Measurements from ENCODE around the gene VOPP1. TPM values are rescaled to one million over a fixed set of nuclear protein-coding genes. Genes with fewer than 3 reads are reported as not detected.

Gene VOPP1
- total RNA-seq, 2 experiments from 2014 or later: 49.6 to 53.1 TPM

DNA sequence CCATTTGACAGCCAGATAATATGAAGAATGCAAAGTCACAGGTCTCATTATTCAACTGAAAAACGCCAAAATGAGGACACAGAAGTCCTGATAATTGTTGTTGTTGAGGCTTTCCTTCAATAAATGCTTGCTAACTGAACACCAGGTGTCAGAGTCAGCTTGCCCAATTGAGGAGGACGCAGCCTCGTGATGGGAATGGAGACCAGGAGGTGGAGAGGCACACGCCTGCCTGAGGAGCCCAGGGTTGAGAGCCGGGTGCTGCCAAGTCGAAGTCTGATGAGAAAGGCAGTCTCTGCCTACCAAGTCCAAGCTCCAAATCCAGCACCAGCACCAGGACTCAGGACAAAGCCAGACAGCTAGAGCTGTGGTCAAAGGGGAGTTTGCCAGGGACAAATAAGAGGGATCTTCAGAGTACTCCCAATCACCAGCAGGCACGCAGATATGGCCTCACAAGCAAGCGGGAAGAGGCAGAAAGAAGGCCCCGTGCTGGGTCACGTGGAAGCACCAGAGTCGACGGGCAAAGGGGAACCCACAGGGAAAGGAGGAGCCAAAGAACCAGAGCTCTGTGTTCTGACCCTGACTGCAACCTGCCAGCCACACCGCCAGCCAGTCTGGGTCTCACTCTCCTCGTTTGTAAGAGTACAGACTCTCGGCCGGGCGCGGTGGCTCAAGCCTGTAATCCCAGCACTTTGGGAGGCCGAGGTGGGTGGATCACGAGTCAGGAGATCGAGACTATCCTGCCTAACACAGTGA is 47.6 kb downstream of the VOPP1 start:
- H3K27ac ChIP-seq (ENCODE audit: low read depth in 1 of 2, low read length in 2 of 2): no peak overlapping the region
- POLR2A ChIA-PET: interaction anchor here (1.0 kb wide), 1 partner anchor 9 kb away, joined by 3 read pairs; no protein-coding TSS in a partner anchor
- H3K9me3 Mint-ChIP-seq: no peaks in the 10 kb centered on the region
- no peaks in the 10 kb centered on the region for H3K27me3 Mint-ChIP-seq
- DNase-seq (no peak), ATAC-seq (ENCODE audit: poor library complexity) (no peak)
- peak overlapping the region; percentile 37 for H3K27ac Mint-ChIP-seq
- H3K9me3 ChIP-seq (ENCODE audit: control insufficient read depth in 1 of 2, insufficient read depth in 1 of 2, low read length in 2 of 2): no peaks in the 10 kb centered on the region
- intact Hi-C loops (cut with DNase I, micrococcal nuclease): no loop called here
- CTCF ChIA-PET: interaction anchor here (0.7 kb wide), 1 partner anchor 69 kb away, joined by 3 read pairs; no protein-coding TSS in a partner anchor
- no peak overlapping the region for H3K4me3 ChIP-seq (ENCODE audit: low read length)
- H3K4me1 Mint-ChIP-seq (ENCODE audit: low read depth): peaks cover 71% of the 10 kb centered on the region
- TF ChIP-seq, protein P1, sequence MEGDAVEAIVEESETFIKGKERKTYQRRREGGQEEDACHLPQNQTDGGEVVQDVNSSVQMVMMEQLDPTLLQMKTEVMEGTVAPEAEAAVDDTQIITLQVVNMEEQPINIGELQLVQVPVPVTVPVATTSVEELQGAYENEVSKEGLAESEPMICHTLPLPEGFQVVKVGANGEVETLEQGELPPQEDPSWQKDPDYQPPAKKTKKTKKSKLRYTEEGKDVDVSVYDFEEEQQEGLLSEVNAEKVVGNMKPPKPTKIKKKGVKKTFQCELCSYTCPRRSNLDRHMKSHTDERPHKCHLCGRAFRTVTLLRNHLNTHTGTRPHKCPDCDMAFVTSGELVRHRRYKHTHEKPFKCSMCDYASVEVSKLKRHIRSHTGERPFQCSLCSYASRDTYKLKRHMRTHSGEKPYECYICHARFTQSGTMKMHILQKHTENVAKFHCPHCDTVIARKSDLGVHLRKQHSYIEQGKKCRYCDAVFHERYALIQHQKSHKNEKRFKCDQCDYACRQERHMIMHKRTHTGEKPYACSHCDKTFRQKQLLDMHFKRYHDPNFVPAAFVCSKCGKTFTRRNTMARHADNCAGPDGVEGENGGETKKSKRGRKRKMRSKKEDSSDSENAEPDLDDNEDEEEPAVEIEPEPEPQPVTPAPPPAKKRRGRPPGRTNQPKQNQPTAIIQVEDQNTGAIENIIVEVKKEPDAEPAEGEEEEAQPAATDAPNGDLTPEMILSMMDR (IDR thresholded peaks at IDR 0.05): no peak
- H3K36me3 Mint-ChIP-seq (ENCODE audit: low read depth): peaks cover 27% of the 10 kb centered on the region
- H3K4me1 ChIP-seq (ENCODE audit: insufficient read depth, low read length): peaks cover 48% of the 10 kb centered on the region
- no peak overlapping the region for H3K4me3 Mint-ChIP-seq
- H3K36me3 ChIP-seq (ENCODE audit: insufficient read depth, low read length): peaks cover 19% of the 10 kb centered on the region
- no peaks in the 10 kb centered on the region for H3K27me3 ChIP-seq (ENCODE audit: control insufficient read depth in 1 of 2, insufficient read depth in 2 of 2, low read length in 2 of 2)

- DNase-seq: no peak
- Mint-ChIP-seq H3K27me3 (no peaks in the 10 kb centered on the region), H3K4me1 (ENCODE audit: low read depth) (peaks cover 72% of the 10 kb centered on the region), H3K36me3 (ENCODE audit: low read depth) (peaks cover 41% of the 10 kb centered on the region), H3K9me3 (no peaks in the 10 kb centered on the region), H3K27ac (no peak overlapping the region), H3K4me3 (no peak overlapping the region)
- no peak overlapping the region for H3K27ac ChIP-seq (ENCODE audit: low read depth in 1 of 2, low read length in 2 of 2)
- no peaks in the 10 kb centered on the region for H3K9me3 ChIP-seq (ENCODE audit: control insufficient read depth in 1 of 2, insufficient read depth in 1 of 2, low read length in 2 of 2)
- peaks cover 59% of the 10 kb centered on the region for H3K4me1 ChIP-seq (ENCODE audit: insufficient read depth, low read length)
- H3K36me3 ChIP-seq (ENCODE audit: insufficient read depth, low read length): peaks cover 33% of the 10 kb centered on the region
- CTCF ChIA-PET: no interaction called here
- TF ChIP-seq, protein P1 (IDR thresholded peaks at IDR 0.05): no peak
- POLR2A ChIA-PET: interaction anchor here (1.0 to 1.3 kb wide), 2 partner anchors 10 to 12 kb away, joined by 3 read pairs; no protein-coding TSS in a partner anchor
- ATAC-seq (ENCODE audit: poor library complexity): no peak
- intact Hi-C loops (cut with DNase I, micrococcal nuclease): no loop called here
- no peaks in the 10 kb centered on the region for H3K27me3 ChIP-seq (ENCODE audit: control insufficient read depth in 1 of 2, insufficient read depth in 2 of 2, low read length in 2 of 2)
- no peak overlapping the region for H3K4me3 ChIP-seq (ENCODE audit: low read length)
These were observed 48.9 kb downstream of the VOPP1 start for GRCh38 chr7:55523366-55523765.

- Histone ChIP-seq H3K27ac (ENCODE audit: low read depth in 1 of 2, low read length in 2 of 2) (no peak overlapping the region), H3K9me3 (ENCODE audit: control insufficient read depth in 1 of 2, insufficient read depth in 1 of 2, low read length in 2 of 2) (no peaks in the 10 kb centered on the region), H3K36me3 (ENCODE audit: insufficient read depth, low read length) (peaks cover 44% of the 10 kb centered on the region), H3K27me3 (ENCODE audit: control insufficient read depth in 1 of 2, insufficient read depth in 2 of 2, low read length in 2 of 2) (no peaks in the 10 kb centered on the region), H3K4me3 (ENCODE audit: low read length) (no peak overlapping the region), H3K4me1 (ENCODE audit: insufficient read depth, low read length) (peaks cover 68% of the 10 kb centered on the region)
- no peak for DNase-seq
- ATAC-seq (ENCODE audit: poor library complexity): no peak
- ChIA-PET POLR2A (no interaction called here), CTCF (interaction anchor here (0.9 kb wide), 1 partner anchor 89 kb away, joined by 3 read pairs; no protein-coding TSS in a partner anchor)
- Mint-ChIP-seq H3K4me1 (ENCODE audit: low read depth) (peaks cover 80% of the 10 kb centered on the region), H3K27me3 (no peaks in the 10 kb centered on the region), H3K4me3 (no peak overlapping the region), H3K9me3 (no peaks in the 10 kb centered on the region), H3K36me3 (ENCODE audit: low read depth) (peaks cover 53% of the 10 kb centered on the region), H3K27ac (no peak overlapping the region)
- intact Hi-C loops (cut with DNase I, micrococcal nuclease): no loop called here
- TF ChIP-seq, protein P1 (IDR thresholded peaks at IDR 0.05): no peak
These were observed 50.1 kb downstream of the VOPP1 start for GRCh38 chr7:55521917-55522902.

Measured in CD4-positive, alpha-beta T cell (primary cell).